ENCODE measurements around the gene ADRB1.

- no peak for TF ChIP-seq EZH2phosphoT487 (IDR thresholded peaks at IDR 0.05; ENCODE audit: borderline replicate concordance, low read length)
- TF ChIP-seq CTCF (conservative IDR thresholded peaks at IDR 0.05; ENCODE audit: low read depth, low read length): no peak
Measured at GRCh38 chr10:114024876-114025610, 18.6 kb upstream of the ADRB1 start.
